ENCODE results near the gene RIMBP3C. TPM values are rescaled to one million over a fixed set of nuclear protein-coding genes. Genes with fewer than 3 reads are reported as not detected.
"Not testable (repeated sequence)": the region's sequence is repeated elsewhere in the genome, so short reads cannot be mapped to it uniquely, and the experiment has no call there.

The RIMBP3C gene
- total RNA-seq, 1 donor from 2014 or later: 0.08 TPM

DNA sequence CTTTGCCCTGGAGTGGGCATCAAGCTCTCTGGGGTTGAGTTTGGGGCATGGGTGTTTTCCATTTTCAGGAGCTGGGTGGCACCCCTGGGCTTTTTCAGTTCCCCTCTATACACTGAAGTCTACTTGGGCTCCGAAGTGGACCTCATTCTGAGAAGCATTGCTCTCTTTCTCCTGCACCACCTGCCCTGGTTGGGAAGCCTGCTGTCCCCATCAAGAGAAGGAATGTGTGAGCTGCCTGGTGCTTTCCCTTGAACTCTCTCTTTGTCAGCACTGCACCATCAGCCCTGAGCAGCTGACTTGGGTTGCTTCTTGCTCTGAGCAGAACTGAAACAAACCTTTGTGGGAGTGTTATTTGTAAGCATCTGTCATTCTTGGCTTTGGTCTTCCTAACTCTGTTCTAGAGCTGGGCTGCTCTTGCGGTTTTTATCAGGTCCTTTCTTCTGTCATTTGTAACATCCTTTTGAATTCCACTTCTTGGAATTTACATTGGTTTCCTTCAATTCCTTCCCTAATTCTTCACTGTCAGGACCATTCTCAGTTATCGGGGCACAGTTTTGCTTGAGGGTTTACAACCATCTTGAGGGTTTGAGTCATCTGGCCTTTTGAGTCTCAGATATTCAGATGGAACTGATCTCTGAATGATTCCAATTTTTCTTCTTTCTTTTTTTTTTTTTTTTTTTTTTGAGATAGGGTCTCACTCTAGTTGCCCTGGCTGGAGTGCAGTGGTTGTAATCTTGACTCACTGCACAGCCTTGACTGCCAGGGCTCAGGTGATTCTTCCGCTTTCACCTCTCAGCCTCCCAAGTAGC is 36.7 kb upstream of the RIMBP3C start:
- no peak for DNase-seq
- Histone ChIP-seq H3K27ac (replicated peaks) (no peak overlapping the region), H3K27me3 (ENCODE audit: low read depth) (no peaks in the 10 kb centered on the region), H3K4me1 (peaks cover 68% of the 10 kb centered on the region), H3K36me3 (peaks cover 4% of the 10 kb centered on the region), H3K9me3 (replicated peaks) (no peaks in the 10 kb centered on the region), H3K4me3 (no peak overlapping the region)
- intact Hi-C loops (cut with micrococcal nuclease): no loop called here
- TF ChIP-seq, protein P1, sequence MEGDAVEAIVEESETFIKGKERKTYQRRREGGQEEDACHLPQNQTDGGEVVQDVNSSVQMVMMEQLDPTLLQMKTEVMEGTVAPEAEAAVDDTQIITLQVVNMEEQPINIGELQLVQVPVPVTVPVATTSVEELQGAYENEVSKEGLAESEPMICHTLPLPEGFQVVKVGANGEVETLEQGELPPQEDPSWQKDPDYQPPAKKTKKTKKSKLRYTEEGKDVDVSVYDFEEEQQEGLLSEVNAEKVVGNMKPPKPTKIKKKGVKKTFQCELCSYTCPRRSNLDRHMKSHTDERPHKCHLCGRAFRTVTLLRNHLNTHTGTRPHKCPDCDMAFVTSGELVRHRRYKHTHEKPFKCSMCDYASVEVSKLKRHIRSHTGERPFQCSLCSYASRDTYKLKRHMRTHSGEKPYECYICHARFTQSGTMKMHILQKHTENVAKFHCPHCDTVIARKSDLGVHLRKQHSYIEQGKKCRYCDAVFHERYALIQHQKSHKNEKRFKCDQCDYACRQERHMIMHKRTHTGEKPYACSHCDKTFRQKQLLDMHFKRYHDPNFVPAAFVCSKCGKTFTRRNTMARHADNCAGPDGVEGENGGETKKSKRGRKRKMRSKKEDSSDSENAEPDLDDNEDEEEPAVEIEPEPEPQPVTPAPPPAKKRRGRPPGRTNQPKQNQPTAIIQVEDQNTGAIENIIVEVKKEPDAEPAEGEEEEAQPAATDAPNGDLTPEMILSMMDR (IDR thresholded peaks at IDR 0.05; ENCODE audit: borderline replicate concordance): no peak

DNA sequence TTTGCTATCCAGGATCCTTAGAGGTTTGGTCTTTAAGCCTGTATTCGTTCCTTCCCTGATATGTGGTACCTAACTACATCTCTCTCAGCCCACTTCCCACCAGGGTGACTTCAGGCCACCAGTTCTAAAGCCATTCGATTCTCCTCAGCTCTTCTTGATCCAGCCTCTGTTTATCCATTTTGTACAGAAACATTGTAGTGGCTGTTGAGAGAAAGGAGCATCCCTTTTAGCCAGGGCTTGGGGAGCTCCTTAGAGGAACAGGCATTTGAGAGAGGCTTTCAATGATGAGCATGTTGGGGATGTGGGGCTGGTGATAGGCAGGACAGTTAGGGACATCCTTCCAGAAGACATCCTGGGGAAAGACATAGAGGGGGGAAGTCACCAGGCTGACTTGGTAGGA is 34.1 kb upstream of the RIMBP3C start:
- peaks cover 64% of the 10 kb centered on the region for H3K4me1 ChIP-seq
- no peaks in the 10 kb centered on the region for H3K36me3 ChIP-seq
- no peak overlapping the region for H3K4me3 ChIP-seq
- H3K9me3 ChIP-seq (replicated peaks): no peaks in the 10 kb centered on the region
- no peaks in the 10 kb centered on the region for H3K27me3 ChIP-seq (ENCODE audit: low read depth)
- TF ChIP-seq, protein P1 (IDR thresholded peaks at IDR 0.05; ENCODE audit: borderline replicate concordance): no peak
- DNase-seq: no peak
- intact Hi-C loops (cut with micrococcal nuclease): no loop called here
- H3K27ac ChIP-seq (replicated peaks): no peak overlapping the region

DNA sequence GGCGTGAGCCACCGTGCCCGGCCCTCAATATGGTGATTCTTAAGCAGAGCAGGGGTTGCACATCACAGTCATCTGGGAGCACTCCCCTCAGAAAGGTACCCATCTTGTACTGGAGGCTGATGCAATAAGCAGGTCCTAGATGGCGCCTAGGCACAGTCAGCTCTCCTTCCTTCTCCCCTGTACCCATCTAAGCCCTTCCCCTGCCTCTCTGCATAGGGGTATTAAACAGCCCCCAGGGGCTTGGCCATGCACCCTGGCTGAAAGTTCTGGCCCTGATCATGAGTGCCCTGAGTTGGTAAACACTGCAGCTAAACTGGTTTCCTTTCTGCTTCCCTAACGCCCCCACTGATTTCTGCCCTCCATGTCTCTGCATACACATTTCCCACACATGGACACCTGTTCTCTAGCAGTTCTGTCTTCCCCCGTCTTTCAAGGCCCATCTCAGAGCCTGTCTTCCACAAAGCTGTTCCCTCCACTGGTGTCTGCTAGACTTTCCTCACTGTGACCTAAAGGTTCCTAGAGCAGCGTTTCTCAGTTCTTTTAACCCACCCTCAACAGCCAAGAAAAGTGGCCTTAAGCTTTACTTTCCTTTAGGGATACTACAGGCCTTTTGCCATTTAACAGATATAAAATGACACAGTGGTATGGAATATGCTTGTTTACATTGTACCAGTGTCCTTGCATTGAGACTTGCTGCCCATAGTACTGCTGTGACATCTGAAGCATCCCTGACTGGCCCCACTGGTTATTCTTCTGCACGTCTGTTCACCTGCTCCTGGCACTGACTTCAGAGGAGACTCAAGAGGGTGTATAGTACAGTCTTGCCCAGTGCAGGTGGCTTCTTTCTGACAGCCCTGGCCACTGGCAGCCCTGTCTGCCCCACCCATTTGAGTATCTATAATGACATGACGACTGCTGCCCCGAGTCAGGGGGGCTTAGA is 31.8 kb upstream of the RIMBP3C start:
- TF ChIP-seq, protein P1 (IDR thresholded peaks at IDR 0.05; ENCODE audit: borderline replicate concordance): no peak
- Histone ChIP-seq H3K27ac (replicated peaks) (no peak overlapping the region), H3K4me1 (peaks cover 64% of the 10 kb centered on the region), H3K4me3 (no peak overlapping the region), H3K9me3 (replicated peaks) (no peaks in the 10 kb centered on the region), H3K36me3 (no peaks in the 10 kb centered on the region), H3K27me3 (ENCODE audit: low read depth) (no peaks in the 10 kb centered on the region)
- intact Hi-C loops (cut with micrococcal nuclease): no loop called here
- DNase-seq: no peak

DNA sequence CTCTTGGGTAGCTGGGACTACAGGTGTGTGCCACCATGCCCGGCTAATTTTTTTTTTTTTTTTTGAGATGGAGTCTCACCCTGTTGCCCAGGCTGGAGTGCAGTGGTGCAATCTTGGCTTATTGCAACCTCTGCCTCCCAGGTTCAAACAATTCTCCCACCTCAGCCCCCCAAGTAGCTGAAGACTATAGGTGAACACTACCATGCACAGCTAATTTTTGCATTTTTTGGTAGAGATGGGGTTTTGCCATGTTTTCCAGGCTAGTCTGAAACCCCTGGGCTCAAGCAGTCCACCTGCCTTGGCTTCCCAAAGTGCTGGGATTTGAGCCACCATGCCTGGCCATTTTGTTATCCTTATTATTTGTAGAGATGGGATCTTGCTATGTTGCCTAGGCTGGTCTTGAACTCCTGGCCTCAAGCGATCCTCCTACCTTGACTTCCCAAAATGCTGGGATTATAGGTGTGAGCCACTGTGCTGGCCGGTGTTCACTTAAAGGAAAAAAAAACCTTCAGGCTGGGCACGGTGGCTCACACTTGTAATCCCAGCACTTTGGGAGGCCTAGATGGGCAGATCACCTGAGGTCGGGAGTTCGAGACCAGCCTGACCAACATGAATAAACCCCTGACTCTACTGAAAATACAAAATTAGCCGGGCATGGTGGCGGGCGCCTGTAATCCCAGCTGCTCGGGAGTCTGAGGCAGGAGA is 29.9 kb upstream of the RIMBP3C start:
- H3K36me3 ChIP-seq; H3K9me3 ChIP-seq (replicated peaks); H3K27me3 ChIP-seq (ENCODE audit: low read depth); DNase-seq; H3K4me3 ChIP-seq; intact Hi-C loops (cut with micrococcal nuclease); H3K27ac ChIP-seq (replicated peaks): not testable (repeated sequence)
- peaks cover 66% of the 10 kb centered on the region for H3K4me1 ChIP-seq

DNA sequence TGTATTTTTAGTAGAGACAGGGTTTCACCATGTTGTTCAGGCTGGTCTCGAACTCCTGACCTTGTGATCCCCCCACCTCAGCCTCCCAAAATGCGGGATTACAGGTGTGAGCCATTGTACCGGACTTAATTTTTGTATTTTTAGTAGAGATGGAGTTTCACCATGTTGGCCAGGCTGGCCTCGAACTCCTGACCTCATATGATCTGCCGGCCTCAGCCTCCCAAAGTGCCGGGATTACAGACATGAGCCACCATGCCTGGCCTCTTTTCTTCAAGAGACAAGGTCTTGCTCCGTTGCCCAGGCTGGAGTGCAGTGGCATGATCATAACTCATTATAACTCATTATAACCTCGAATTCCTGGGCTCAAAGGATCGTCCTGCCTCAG is 29.4 kb upstream of the RIMBP3C start:
- H3K9me3 ChIP-seq (replicated peaks); DNase-seq; H3K27me3 ChIP-seq (ENCODE audit: low read depth); H3K27ac ChIP-seq (replicated peaks); H3K4me3 ChIP-seq; H3K36me3 ChIP-seq; intact Hi-C loops (cut with micrococcal nuclease): not testable (repeated sequence)
- H3K4me1 ChIP-seq: peaks cover 66% of the 10 kb centered on the region

DNA sequence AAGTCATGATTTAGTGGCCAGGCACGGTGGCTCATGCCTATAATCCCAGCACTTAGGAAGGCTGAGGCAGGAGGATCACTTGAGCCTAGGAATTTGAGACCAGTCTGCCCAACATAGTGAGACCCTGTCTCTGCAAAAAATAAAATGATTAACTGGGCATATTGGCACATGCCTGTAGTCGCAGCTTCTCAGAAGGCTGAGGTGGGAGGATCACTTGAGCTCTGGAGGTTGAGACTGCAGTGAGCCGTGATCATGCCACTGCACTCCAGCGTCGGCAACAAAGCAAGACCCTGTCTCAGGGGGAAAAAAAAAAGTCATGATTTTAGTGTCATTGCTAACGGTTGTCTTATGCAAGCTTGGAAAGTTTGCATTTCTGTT is 28.2 kb upstream of the RIMBP3C start:
- TF ChIP-seq, protein P1 (IDR thresholded peaks at IDR 0.05; ENCODE audit: borderline replicate concordance): no peak
- H3K27ac ChIP-seq (replicated peaks): no peak overlapping the region
- H3K4me1 ChIP-seq: peaks cover 72% of the 10 kb centered on the region
- H3K27me3 ChIP-seq (ENCODE audit: low read depth): no peaks in the 10 kb centered on the region
- DNase-seq: no peak
- H3K4me3 ChIP-seq: no peak overlapping the region
- H3K36me3 ChIP-seq: no peaks in the 10 kb centered on the region
- intact Hi-C loops (cut with micrococcal nuclease): loop anchor here (10.0 kb wide), 1 partner anchor 45 kb away; no protein-coding TSS in a partner anchor
- no peaks in the 10 kb centered on the region for H3K9me3 ChIP-seq (replicated peaks)
